Fibroblast of villous mesenchyme (primary cell): ENCODE results near the gene CD7. TPM values are rescaled to one million over a fixed set of nuclear protein-coding genes. Genes with fewer than 3 reads are reported as not detected.

Experiments
- DNase-seq: peaks from one replicate; pipeline ENCODE4 v3.0.0-alpha.2; 2010; ENCODE audit warnings: low read depth
- H3K4me3 ChIP-seq: 2 replicates; pipeline ENCODE4 v1.5.1; 2011; ENCODE audit warnings: low read depth, mild to moderate bottlenecking, low read length
- CTCF ChIP-seq: IDR thresholded peaks from 2 replicates; pipeline ENCODE4 v1.5.1; 2012; ENCODE audit warnings: low read depth, mild to moderate bottlenecking, low read length; ENCODE audit not compliant: insufficient read depth
- total RNA-seq: library from RNA; depleted of rRNA; stranded (reverse); fragments of >200 nt; gene quantifications from 2 replicates; pipeline ENCODE4 v1.2.3, GENCODE V29; 2012

Gene CD7
- total RNA-seq, 1 donor = not detected

DNA sequence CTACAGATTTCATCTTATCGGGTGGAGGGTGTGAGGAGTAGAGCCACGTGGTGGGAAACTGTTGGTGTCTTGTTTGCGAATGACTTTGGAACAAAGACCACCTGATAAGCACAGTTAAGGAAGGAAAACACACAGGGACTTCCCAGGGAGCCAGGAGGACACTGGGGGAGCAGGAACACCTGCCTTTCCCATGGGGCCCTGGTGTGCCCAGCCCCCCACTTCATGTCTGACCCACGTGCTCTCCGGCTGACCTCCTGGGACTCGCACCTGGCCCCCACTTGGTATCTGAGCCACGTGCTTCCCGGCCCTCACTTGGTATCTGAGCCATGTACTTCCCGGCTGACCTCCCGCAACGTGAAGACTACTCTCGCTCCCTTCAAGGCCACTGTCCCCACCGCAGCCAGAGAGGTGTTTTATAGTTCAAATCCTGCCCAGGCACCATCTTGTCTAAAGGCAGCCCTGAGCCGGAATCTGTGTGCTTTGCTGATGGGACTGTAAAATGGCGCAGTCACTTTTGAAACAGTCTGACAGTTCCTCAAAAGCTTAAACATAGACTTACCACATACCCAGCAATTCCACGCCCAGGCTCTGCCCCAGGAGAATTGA lies 38.5 kb downstream of the CD7 start:
- H3K4me3 ChIP-seq = no peak overlapping the region
- no peak for TF ChIP-seq CTCF
- DNase-seq = no peak

GRCh38 chr17:82278308-82278707 lies 39.1 kb downstream of the CD7 start:
- TF ChIP-seq CTCF = no peak
- no peak overlapping the region for H3K4me3 ChIP-seq
- no peak for DNase-seq

GRCh38 chr17:82277851-82278250 lies 39.6 kb downstream of the CD7 start:
- H3K4me3 ChIP-seq = no peak overlapping the region
- no peak for DNase-seq
- TF ChIP-seq CTCF = no peak

DNA sequence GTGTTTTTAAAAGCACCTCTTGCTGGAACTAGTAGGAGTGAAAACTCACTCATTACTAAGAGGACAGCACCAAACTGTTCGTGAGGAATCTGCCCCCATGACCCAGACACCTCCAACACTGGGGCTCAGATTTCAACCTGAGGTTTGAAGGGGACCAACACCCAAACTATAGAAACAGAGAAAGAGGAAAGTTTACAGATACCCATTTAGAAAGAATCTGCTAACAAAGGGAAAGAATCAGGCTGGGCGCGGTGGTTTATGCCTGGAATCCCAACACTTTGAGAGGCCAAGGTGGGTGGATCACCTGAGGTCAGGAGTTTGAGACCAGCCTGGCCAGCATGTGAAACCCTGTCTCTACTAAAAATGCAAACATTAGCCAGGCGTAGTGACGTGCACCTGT lies 40.5 kb downstream of the CD7 start:
- H3K4me3 ChIP-seq = no peak overlapping the region
- no peak for DNase-seq
- no peak for TF ChIP-seq CTCF

DNA sequence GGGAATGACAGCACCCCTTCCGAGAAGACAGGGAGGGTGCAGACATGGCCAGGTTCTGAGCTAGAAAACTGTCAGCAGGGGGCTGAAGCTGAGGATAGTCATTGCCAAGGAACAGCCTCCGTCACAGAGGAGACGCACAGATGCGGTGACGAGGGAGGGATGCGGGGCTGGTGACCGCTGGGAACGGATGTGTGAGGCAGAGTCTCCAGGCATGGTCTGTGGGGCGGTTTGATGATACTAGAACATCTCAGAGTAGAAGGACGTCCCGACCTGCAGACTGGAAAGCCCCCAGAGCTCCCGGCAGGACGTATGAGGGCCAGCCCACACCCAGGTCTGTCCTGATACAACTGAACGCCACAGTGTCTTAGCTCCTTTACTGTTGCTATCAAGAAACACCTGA lies 42.1 kb downstream of the CD7 start:
- TF ChIP-seq CTCF = no peak
- no peak overlapping the region for H3K4me3 ChIP-seq
- no peak for DNase-seq

DNA sequence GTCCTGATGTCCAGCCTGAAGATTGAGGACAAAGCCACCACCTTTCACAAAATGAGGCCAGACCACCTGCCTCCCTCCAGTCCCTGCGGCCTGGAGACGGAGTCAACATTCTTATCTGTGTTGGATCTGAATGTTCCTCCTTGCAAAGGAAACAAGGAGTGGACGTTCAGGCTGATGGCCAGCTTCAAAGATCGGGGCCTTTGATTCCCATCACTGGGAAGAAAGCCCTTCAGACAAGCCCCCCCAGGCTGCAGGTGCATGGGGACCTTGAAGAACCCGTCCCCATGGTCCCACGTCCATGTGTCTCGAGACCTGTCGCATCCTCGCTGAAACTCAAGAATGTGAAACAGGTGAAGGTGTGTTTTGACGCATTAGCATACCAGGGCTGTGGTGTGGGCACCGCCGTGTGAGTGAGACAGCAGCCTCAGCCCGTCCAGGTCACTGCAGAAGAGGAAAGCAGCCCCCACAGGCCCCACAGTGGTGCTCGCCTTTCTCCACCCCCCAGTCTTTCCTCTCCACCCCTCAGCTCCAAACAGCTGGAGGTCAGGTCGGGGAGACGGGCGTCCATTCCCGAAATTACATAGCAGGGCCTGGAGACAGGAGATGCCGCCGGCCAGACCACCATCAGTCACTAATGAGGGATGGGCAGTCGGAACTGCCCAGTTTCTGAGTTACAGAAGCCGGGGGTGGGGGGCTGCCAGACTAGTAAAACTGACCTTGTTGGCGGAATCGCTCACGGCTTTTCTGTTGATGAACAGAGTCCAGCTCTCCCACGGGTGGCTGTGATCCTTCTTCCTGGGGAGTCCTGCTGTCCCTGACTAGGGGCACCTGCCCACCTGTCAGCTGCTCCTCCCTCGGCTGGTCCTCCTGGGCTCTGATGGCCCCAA lies 43.0 kb downstream of the CD7 start:
- H3K4me3 ChIP-seq = peak overlapping the region; percentile 86
- no peak for DNase-seq
- no peak for TF ChIP-seq CTCF
